HuH-7.5 (cell line): ENCODE measurements around the gene TIPIN.

ENCODE experiments used
- DNase-seq: peaks from one replicate; pipeline ENCODE4 v3.0.0; 2011; ENCODE audit warnings: low spot score

Gene TIPIN

DNA sequence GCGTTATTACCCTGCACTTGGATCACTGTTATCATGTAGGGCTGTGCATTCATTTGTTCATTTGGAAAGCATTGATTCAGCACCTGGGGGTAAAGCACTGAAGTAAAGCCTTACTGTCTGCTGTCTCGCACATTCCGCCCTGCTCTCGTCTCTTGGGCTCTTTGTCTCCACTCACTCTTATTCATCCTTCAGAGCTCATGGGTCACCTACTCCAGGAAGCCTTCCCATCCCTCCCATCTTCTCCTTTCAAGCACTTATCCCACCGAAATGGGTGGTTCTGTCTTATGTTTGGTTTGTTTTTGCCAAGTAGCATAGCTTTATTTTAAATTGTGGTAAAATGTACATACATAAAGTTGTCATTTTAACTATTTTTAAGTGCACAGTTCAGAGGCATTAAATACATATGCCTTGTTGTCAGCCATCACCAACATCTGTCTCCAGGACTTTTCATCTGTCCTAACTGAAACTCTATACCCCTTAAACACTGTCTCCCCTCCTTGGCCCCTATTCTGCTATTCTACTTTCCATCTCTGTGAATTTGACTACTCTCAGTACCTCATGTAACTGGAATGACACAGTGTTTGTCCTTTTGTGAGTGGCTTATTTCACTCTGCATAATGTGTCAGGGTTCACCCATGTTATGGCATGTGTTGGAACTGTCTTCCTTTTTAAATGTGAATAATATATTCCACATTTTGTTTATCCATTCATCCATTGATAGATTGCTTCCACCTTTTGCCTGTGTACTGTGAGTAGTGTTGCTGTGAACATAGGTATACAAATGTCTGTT, 53.8 kb downstream of the TIPIN start:
- no peak for DNase-seq

DNA sequence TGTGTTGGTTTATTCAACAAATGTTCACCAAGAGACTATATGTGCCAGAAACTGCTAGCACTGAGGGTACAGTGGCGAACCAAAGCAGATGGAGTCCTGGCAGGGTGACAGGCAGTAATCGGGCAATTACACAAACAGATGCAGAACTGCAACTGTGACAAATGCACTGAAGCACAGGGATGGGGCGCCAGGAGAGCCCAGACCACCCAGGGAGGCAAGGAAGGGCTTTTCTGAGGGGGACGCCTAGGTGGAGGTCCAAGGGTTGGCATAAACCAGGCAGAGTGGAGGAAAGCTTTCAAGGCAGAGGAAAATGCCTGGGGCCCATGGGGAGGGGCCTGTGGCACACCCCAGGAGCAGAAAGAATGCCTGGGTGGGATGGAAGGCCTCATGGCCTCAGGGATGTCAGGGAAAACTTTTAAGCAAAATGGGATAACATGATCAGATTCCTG, 57.7 kb downstream of the TIPIN start:
- no peak for DNase-seq

- DNase-seq, result no peak
Measured at GRCh38 chr15:66296186-66296585, 60.3 kb downstream of the TIPIN start.

- DNase-seq, result no peak
Measured at GRCh38 chr15:66294932-66295235, 61.6 kb downstream of the TIPIN start.

DNA sequence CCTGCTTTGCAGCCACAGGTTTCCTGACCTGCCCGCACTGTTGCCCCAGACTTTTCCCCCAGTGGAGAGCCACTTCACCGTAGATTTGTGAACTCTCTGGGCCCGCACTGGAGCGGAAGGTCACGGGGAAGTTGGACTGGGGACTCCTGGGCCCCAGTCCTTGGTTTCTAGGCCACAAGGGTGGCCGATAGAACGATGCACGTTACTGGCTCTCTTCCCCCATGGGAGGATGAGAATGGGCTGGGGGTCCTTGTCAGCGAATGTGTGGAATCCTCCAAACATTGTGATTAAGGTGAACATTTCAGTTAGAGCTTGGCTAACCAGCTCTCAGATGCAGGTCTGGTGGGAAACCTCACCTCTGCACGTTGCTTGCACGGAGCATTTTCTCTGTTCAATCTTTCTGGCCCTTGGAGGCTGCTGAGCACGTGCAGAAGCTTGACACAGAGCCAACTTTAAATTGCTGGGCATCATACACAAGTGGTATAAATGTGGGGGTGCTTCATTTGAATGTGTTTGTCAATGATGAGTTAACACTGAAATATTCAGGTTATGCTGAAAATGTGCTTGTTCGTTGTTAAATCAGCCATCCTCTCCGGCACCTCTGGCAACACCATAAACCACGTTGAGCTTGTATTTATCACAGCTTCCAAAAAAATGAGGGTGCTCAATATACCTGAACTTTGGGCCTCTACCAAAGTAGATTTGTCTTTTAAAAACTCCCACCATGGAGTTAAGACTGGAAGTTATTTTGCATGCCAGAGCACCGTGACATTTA, 62.1 kb downstream of the TIPIN start:
- DNase-seq, result peak; percentile 63

GRCh38 chr15:66293419-66294156, 62.9 kb downstream of the TIPIN start, which contains the start of gene DIS3L:
Gene DIS3L (plus strand): TSS chr15:66293568. CDS start chr15:66293597, 29 bp downstream.
- DNase-seq, result peak; percentile 77

- DNase-seq, result no peak
Measured at GRCh38 chr15:66292571-66293418, 63.7 kb downstream of the TIPIN start.

- no peak for DNase-seq
Measured at GRCh38 chr15:66291816-66292570, 64.5 kb downstream of the TIPIN start.

- no peak for DNase-seq
Measured at GRCh38 chr15:66290518-66290917, 66.0 kb downstream of the TIPIN start.

GRCh38 chr15:66290007-66290406, 66.5 kb downstream of the TIPIN start:
- DNase-seq, result no peak

GRCh38 chr15:66288551-66289185, 67.8 kb downstream of the TIPIN start:
- no peak for DNase-seq

DNA sequence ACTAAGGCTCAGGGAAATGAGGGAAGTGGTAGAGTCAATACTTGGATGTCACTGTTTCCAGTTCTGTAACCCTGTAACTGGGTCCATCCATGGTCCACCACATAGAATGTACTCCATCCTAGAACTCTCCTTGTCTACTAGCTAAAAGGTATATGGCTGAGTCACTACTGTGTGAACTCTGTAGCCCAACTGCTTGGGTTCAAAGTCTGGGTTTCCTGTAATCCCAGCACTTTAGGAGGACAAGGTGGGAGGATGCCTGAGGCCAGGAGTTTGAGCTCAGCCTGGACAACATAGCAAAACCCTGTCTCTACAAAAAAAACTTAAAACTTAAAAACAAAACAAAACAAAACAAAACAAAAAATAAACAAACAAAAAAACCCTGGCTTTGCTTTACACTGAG, 68.4 kb downstream of the TIPIN start:
- DNase-seq, result no peak

DNA sequence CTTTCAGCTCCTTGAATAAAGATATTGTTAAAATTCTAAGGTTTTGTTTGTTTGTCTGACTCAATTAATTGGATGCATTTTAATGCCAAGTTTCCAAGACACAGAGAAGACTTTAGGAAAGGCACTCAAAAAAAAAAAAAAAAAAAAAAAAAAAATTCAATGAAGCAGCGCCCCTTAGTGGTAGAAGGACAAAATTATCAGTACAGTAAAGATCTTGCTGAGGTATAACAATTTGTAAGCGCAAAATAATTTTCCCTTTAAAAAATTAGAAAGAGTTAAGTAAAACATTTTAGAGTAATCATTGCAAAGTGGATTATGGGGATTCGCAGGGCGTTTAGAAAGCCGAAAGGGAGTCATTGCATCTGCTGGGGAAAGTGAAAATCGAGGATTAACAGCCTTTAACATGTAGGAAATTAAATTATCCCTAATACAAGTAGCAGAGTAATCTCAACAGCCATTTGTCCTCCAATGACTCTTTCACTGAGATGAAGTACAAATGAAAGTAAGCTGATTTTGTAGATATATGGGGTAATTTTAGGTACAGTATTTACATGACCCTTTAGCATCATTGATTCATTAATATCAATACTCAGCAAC, 68.9 kb downstream of the TIPIN start:
- DNase-seq, result no peak
